HL-60 (cell line): Measurements from ENCODE around the gene RAB44.

Source experiments
- GABPA ChIP-seq: IDR thresholded peaks from 2 replicates; pipeline ENCODE4 v1.6.1; 2012; ENCODE audit warnings: low read depth
- POLR2AphosphoS5 ChIP-seq: IDR thresholded peaks from 2 replicates; pipeline ENCODE4 v1.6.1; 2012; ENCODE audit warnings: low read depth
- SPI1 ChIP-seq: IDR thresholded peaks from 2 replicates; pipeline ENCODE4 v1.6.1; 2012; ENCODE audit warnings: low read depth, mild to moderate bottlenecking, borderline replicate concordance
- TF ChIP-seq, protein P1 (sequence below): IDR thresholded peaks from one replicate; pipeline ENCODE4 v1.5.1; 2011; ENCODE audit warnings: low read length, control low read depth, inconsistent platforms; ENCODE audit not compliant: insufficient read depth
- TF ChIP-seq, protein P2 (sequence below): IDR thresholded peaks from 2 replicates; pipeline ENCODE4 v1.6.1; 2012; ENCODE audit warnings: low read depth; ENCODE audit not compliant: insufficient replicate concordance

DNA sequence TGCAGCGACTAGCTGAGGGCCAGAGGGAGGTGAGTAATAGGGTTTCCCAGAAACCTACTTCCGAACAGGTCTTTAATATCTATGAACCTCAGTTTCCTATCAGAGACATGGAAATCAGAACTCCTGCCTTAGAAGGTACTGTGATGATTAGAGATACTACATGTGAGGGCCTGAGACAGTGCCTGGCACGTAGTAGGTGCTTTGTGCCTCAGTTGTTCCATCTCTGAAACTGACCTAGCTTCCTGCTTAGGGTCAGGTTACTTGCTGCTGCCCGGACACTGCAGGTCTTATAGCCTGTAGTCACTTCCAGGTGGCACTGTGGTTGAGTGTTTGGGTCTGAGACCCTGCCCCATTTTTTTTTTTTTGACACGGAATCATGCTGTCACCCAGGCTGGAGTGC is 20.9 kb downstream of the RAB44 start:
- TF ChIP-seq, protein P1, sequence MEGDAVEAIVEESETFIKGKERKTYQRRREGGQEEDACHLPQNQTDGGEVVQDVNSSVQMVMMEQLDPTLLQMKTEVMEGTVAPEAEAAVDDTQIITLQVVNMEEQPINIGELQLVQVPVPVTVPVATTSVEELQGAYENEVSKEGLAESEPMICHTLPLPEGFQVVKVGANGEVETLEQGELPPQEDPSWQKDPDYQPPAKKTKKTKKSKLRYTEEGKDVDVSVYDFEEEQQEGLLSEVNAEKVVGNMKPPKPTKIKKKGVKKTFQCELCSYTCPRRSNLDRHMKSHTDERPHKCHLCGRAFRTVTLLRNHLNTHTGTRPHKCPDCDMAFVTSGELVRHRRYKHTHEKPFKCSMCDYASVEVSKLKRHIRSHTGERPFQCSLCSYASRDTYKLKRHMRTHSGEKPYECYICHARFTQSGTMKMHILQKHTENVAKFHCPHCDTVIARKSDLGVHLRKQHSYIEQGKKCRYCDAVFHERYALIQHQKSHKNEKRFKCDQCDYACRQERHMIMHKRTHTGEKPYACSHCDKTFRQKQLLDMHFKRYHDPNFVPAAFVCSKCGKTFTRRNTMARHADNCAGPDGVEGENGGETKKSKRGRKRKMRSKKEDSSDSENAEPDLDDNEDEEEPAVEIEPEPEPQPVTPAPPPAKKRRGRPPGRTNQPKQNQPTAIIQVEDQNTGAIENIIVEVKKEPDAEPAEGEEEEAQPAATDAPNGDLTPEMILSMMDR = no peak
- TF ChIP-seq POLR2AphosphoS5 (no peak), SPI1 (no peak), GABPA (no peak)
- TF ChIP-seq, protein P2, sequence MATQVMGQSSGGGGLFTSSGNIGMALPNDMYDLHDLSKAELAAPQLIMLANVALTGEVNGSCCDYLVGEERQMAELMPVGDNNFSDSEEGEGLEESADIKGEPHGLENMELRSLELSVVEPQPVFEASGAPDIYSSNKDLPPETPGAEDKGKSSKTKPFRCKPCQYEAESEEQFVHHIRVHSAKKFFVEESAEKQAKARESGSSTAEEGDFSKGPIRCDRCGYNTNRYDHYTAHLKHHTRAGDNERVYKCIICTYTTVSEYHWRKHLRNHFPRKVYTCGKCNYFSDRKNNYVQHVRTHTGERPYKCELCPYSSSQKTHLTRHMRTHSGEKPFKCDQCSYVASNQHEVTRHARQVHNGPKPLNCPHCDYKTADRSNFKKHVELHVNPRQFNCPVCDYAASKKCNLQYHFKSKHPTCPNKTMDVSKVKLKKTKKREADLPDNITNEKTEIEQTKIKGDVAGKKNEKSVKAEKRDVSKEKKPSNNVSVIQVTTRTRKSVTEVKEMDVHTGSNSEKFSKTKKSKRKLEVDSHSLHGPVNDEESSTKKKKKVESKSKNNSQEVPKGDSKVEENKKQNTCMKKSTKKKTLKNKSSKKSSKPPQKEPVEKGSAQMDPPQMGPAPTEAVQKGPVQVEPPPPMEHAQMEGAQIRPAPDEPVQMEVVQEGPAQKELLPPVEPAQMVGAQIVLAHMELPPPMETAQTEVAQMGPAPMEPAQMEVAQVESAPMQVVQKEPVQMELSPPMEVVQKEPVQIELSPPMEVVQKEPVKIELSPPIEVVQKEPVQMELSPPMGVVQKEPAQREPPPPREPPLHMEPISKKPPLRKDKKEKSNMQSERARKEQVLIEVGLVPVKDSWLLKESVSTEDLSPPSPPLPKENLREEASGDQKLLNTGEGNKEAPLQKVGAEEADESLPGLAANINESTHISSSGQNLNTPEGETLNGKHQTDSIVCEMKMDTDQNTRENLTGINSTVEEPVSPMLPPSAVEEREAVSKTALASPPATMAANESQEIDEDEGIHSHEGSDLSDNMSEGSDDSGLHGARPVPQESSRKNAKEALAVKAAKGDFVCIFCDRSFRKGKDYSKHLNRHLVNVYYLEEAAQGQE = no peak
